Activated T-cell treated with anti-CD3 and anti-CD28 coated beads for 4 hours (primary cell): ENCODE measurements around the gene PAK3.

Experiments used
- DNase-seq: peaks from one replicate; pipeline ENCODE4 v3.0.0-alpha.2; 2020

The PAK3 gene

DNA sequence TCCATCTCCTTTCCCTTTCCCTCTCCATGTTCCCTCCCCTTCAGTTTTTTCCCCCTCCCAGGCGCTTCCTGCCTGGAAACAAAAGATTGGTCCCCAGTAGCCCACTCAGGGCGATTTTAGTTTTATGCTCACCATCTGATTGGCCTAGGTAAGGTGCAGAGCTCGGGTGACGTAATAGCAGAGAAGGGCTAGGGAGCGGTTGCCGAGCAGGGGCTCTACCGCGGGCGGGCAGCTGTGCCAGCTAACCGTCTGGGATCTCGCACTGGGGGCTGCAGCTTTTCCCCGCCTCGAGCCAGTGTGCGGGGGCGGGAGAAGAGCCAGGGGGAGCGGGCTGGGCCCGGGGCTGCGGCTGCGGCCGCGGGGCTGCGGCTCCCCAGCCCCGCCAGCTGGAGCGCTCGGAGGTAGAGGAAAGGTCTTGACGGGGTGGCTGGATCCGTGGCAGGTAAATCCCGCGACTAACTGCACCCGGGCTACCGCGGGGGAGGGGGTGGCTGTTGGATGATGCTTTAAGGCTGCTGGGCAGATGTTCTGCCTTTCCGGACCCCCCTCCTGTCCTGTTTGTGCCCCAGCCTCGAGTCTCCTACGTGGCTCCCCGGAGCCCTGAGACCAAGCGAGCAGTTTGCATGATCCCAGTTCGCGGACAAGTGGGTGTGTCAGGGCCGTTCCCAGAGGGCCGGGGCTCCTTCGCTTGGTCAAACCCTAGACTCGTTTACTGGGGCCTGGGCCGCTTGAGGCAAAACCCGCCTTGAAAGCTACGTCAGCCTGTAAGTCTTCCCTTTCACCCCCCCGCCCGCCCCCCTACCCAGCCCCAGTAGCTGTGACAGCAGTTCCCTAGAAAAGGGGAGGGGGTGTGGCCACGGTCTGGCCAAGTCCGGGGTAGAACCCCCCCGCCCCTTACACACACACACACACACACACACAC lies at the start of gene PAK3:
TSS of gene PAK3 (plus strand) at position 218 of the 922 bp plus-strand sequence. CDS start 26,913 bp downstream, outside the sequence.
- peak; percentile 1 for DNase-seq

- DNase-seq = no peak
These were observed 48.4 kb upstream of the PAK3 start for GRCh38 chrX:111047575-111047974.

DNA sequence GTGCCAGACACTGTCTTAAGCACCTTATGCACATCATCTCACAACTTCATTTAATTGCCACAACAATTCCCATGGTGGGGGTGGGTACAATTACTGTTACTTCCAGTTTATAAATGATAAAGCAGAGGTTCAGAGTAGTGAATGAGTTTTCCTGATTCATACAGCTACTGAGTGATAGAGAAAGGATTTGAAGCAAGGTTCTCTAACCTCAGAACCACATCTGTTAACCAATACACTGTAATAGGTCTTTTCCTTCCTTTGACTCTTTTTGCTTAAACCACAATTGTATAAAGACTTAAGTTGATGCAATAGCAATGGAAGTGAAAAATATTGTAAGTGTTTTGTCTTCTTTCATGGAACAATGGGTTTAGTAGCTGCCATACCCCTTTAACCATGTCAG lies 43.5 kb upstream of the PAK3 start:
- no peak for DNase-seq

GRCh38 chrX:111071542-111072277 lies 24.3 kb upstream of the PAK3 start:
- DNase-seq = no peak

- DNase-seq = no peak
These were observed 12.9 kb upstream of the PAK3 start for GRCh38 chrX:111083081-111083480.

GRCh38 chrX:111086591-111087006 lies 9.4 kb upstream of the PAK3 start:
- DNase-seq = no peak

DNA sequence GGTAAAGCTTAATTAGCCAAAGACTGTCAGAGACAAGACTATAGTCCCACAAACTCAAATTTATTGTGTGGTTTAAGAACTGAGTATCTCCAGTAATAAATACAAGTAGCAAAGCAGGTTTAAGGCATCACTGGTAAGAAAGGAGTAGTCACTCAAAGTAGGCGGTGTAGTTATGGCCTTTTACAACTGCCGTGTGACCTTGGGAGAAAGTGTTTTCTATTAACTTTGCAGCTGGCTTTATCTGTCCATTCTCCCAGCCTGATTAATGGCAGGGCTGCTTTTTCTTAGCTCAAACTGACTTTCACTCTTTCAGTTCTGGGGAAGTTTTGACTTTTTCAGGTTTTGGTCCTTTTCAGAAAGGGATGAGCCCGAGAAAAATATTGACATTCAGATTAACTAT lies 7.4 kb upstream of the PAK3 start:
- DNase-seq = no peak

GRCh38 chrX:111090458-111090857 lies 5.5 kb upstream of the PAK3 start:
- DNase-seq = no peak

DNA sequence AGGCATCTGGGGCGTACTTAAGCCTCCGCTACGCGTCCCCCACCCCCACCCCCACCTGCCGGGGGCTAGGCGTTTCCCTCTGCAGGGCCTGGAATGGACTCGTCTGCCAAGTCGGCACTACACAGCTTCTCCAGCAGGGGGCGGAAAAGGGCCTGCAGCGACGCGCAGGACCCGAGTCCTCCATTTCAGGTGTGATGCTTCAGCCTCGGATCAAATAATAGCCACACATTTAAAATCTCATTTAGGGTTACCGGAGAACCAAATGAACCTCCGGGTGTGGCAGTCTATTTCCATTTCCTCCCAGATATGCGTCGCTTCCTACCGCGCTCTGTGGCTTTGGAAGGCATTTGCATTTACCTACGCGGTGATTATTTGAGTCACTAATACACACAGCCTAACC lies 2.9 kb downstream of the PAK3 start:
- DNase-seq = peak; percentile 38

- no peak for DNase-seq
These were observed 4.2 kb downstream of the PAK3 start for GRCh38 chrX:111100191-111100590.

GRCh38 chrX:111101580-111101979 lies 5.6 kb downstream of the PAK3 start:
- DNase-seq = no peak

GRCh38 chrX:111102636-111103035 lies 6.6 kb downstream of the PAK3 start:
- no peak for DNase-seq

- no peak for DNase-seq
These were observed 7.3 kb downstream of the PAK3 start for GRCh38 chrX:111103246-111103645.

GRCh38 chrX:111110098-111110775 lies 14.2 kb downstream of the PAK3 start:
- no peak for DNase-seq

DNA sequence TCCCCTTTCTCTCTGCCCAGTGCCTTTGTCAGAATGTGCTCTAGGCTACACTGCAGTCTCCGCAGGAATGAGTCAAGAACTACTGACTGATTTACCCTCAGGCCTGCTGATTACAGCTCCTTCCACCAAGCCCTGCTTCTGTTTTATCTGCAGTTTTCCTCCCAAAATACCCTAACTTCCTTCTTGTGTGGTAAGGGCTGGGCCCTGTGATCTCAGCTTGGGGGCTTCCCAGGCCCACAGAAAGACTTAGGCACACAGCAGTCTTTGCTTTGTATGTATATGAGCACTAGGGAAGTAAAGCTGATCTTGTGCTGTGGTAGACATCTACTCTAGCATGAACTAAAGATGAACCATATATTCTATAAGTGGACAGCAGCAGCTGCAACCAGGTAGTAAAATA lies 18.8 kb downstream of the PAK3 start:
- no peak for DNase-seq

DNA sequence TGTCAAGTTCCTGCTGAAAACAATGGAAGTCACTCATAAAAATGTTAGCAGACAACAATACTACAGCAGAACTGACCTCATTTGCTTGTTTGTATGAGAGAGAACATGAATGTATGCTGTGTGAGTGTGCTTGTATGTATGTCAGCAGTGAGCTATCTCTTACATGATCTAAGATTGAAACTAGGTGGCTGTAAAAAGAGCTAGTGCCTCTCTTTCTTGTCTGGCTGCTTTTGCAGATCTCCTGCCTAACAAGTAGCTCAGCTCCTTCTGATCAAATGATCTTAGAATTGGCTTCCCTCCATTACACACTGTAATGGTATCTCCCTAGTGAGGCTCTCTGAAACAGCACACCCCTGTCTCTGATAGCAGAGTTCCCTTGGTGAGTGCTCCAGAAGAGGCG lies 20.7 kb downstream of the PAK3 start:
- no peak for DNase-seq

- no peak for DNase-seq
These were observed 23.4 kb downstream of the PAK3 start for GRCh38 chrX:111119341-111119740.

DNA sequence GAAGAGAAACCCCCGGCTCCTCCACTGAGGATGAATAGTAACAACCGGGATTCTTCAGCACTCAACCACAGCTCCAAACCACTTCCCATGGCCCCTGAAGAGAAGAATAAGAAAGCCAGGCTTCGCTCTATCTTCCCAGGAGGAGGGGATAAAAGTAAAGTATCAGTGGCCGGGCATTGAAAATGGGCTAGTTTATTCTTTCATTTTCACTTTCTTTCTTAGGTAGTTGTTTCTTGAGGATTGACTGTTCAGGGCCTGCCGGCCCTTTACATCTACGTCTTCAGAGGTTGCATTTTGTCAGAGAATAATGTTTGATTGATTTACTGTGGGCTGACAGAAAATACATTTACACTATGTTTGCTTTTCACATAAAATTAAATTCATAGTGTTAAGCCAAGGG lies 27.1 kb downstream of the PAK3 start:
- DNase-seq = no peak

- DNase-seq = no peak
These were observed 27.7 kb downstream of the PAK3 start for GRCh38 chrX:111123606-111124179.

DNA sequence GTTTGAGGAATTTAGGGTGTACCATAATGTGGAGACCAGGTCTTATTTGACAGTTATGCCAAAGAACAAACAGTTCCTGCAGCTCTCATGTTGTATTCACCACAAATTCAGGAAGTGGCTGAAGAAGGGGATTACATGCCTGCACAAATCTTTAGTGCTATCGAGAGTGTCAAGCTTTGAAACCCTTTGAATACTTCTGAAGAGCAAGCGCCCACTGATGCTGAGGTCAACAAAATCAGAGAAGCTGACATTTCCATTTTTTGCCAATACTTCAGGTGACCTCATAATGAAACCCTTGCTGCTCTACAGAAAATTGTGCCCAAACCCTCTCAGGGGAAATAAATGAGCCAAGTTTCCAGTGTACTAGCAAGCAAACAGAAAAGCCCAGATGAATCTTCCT lies 28.4 kb downstream of the PAK3 start:
- no peak for DNase-seq

DNA sequence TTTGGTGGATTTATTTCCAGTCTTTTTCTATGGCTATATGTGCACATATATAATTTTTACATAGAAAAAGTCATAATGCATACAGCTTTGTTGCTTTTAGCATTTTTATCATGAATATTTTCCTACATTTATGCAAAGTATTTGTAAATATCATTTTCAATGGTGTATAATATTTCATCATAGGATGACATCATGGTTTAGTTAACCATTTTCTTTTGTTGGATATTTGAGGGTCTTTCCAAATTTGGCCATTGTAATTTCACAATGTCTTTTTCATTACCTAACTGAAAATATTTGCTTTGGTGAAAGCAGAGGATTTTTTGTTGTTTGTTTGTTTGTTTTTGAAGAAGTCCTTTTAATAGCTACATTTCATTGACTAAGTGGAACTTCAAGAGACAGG lies 31.0 kb downstream of the PAK3 start:
- no peak for DNase-seq

DNA sequence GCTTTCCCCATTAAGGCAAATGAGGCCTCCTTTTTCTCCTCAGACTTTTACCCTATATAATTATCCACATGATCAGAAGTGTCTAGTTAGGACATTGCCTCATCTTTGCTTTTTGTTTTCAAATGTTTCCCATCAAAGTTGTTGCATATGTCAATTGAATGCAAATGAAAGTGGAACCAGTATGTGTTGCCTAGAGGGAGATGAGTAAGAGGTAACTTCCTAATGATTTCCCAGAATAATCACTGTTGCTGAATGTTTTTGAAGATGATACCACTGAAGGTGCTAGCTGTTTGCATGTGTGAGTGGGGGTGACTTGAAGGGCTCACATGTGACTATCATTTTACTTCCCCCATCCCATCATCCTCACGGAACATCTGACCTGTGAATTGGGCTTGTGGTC lies 33.9 kb downstream of the PAK3 start:
- DNase-seq = no peak

DNA sequence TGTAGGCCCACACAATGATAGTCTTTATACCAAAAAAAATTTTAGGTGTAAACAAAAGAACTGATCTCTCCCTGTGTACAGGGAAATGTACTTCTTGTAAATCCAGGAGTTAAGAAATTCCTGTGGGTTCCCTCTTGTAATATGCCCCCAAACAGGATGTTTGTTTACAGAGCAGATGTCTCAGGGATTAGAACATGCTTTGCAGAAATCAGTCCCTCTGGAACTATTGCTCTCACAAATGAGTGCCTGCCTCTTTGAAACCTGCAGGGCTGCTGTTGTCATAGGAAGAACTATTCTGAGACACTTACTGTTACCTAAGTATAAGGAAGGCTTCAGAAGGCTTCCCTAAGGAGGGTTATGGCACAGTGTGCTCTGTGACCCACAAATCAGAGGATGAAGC lies 35.6 kb downstream of the PAK3 start:
- DNase-seq = no peak
